Neural crest cell (in vitro differentiated cells): ENCODE data around the gene DYNC1I2. TPM values are rescaled to one million over a fixed set of nuclear protein-coding genes. Genes with fewer than 3 reads are reported as not detected.
A peak's percentile ranks its signal among the peaks of the same experiment; 100 is the strongest.

Experiments used
- DNase-seq: peaks from one replicate; pipeline ENCODE4 v3.0.0; 2021; ENCODE audit warnings: low read depth, mixed read lengths, low spot score
- H3K27ac Mint-ChIP-seq: one replicate; pipeline ENCODE4 v1.8.0; 2021; ENCODE audit warnings: mild to moderate bottlenecking, mixed read lengths; ENCODE audit not compliant: unreplicated experiment
- H3K27me3 Mint-ChIP-seq: 2 replicates; pipeline ENCODE4 v1.8.0; 2021; ENCODE audit warnings: low read depth, mild to moderate bottlenecking, mixed read lengths
- H3K36me3 Mint-ChIP-seq: 2 replicates; pipeline ENCODE4 v1.8.0; 2021; ENCODE audit warnings: low read depth, mild to moderate bottlenecking, mixed read lengths
- H3K4me1 Mint-ChIP-seq: 2 replicates; pipeline ENCODE4 v1.8.0; 2021; ENCODE audit warnings: mixed read lengths
- H3K4me3 Mint-ChIP-seq: one replicate; pipeline ENCODE4 v1.8.0; 2021; ENCODE audit warnings: mild to moderate bottlenecking, mixed read lengths
- H3K9me3 Mint-ChIP-seq: 2 replicates; pipeline ENCODE4 v1.8.0; 2021; ENCODE audit warnings: mixed read lengths
- total RNA-seq: library from RNA; stranded (reverse); gene quantifications from 2 replicates; pipeline ENCODE4 v1.2.1, GENCODE V29; 2021
- TF ChIP-seq, protein P1 (sequence below): fragments of 200-600 bp; sonication (generic); conservative IDR thresholded peaks from 2 replicates; pipeline ENCODE4 v1.5.0; 2021; ENCODE audit warnings: antibody characterized with exemption, mild to moderate bottlenecking

Gene DYNC1I2
- total RNA-seq, 1 donor from 2014 or later = 109 TPM

DNA sequence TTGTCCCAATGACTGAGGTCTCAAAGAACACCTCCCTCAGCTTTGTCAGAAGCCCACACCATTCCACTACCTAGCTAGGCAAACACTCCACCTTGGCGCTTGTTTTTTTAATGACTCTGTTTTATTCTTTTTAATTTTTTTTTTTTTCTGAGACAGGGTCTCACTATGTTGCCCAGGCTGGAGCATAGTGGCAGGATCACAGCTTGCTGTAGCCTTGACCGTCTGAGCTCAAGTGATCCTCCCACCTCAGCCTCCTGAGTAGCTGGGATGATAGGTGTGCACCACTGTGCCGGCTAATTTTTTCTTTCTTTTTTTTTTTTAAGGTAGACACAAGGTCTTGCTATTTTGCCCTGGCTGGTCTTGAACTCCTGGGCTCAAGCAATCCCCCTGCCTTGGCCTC, 104.9 kb downstream of the DYNC1I2 start:
- no peaks in the 10 kb centered on the region for H3K36me3 Mint-ChIP-seq
- no peaks in the 10 kb centered on the region for H3K27me3 Mint-ChIP-seq
- H3K4me3 Mint-ChIP-seq = no peak overlapping the region
- no peak for DNase-seq
- TF ChIP-seq, protein P1, sequence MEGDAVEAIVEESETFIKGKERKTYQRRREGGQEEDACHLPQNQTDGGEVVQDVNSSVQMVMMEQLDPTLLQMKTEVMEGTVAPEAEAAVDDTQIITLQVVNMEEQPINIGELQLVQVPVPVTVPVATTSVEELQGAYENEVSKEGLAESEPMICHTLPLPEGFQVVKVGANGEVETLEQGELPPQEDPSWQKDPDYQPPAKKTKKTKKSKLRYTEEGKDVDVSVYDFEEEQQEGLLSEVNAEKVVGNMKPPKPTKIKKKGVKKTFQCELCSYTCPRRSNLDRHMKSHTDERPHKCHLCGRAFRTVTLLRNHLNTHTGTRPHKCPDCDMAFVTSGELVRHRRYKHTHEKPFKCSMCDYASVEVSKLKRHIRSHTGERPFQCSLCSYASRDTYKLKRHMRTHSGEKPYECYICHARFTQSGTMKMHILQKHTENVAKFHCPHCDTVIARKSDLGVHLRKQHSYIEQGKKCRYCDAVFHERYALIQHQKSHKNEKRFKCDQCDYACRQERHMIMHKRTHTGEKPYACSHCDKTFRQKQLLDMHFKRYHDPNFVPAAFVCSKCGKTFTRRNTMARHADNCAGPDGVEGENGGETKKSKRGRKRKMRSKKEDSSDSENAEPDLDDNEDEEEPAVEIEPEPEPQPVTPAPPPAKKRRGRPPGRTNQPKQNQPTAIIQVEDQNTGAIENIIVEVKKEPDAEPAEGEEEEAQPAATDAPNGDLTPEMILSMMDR = no peak
- H3K9me3 Mint-ChIP-seq = no peaks in the 10 kb centered on the region
- no peak overlapping the region for H3K27ac Mint-ChIP-seq
- H3K4me1 Mint-ChIP-seq = peaks cover 53% of the 10 kb centered on the region

DNA sequence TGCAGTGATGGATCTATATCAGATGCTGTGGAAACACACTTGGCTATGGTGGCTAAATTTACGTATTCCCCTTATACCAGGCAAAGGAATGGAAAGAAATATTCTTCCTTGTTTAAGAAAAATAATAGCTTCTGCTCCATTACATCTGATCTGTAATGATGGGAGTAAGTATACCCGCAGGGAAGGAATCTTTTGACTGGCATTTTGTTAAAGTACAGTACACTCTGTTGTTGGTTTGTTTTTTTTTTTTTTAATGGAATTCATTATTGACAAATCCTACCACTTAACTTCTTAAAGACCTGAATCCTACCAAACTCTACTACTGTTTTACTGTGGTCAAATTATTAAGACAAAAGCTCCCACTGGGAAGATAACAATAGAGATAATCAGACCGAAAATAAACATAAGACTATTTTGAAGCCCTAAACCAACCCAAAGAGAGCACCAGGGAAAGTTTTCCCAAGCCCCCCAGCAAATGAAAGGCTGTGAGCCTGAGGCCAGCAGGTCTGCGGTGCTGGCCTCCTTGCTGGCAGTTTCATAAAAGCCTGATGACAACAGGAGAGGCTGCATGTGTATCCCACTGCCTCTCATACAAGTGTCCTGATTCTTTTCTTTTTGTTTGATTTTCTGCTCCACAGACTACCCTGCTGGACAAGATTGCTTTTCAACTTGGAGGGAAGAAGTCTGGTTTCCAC, 105.8 kb downstream of the DYNC1I2 start:
- TF ChIP-seq, protein P1 = no peak
- no peaks in the 10 kb centered on the region for H3K9me3 Mint-ChIP-seq
- no peak for DNase-seq
- peak overlapping the region; percentile 7 for H3K27ac Mint-ChIP-seq
- peaks cover 62% of the 10 kb centered on the region for H3K4me1 Mint-ChIP-seq
- no peak overlapping the region for H3K4me3 Mint-ChIP-seq
- no peaks in the 10 kb centered on the region for H3K36me3 Mint-ChIP-seq
- no peaks in the 10 kb centered on the region for H3K27me3 Mint-ChIP-seq

DNA sequence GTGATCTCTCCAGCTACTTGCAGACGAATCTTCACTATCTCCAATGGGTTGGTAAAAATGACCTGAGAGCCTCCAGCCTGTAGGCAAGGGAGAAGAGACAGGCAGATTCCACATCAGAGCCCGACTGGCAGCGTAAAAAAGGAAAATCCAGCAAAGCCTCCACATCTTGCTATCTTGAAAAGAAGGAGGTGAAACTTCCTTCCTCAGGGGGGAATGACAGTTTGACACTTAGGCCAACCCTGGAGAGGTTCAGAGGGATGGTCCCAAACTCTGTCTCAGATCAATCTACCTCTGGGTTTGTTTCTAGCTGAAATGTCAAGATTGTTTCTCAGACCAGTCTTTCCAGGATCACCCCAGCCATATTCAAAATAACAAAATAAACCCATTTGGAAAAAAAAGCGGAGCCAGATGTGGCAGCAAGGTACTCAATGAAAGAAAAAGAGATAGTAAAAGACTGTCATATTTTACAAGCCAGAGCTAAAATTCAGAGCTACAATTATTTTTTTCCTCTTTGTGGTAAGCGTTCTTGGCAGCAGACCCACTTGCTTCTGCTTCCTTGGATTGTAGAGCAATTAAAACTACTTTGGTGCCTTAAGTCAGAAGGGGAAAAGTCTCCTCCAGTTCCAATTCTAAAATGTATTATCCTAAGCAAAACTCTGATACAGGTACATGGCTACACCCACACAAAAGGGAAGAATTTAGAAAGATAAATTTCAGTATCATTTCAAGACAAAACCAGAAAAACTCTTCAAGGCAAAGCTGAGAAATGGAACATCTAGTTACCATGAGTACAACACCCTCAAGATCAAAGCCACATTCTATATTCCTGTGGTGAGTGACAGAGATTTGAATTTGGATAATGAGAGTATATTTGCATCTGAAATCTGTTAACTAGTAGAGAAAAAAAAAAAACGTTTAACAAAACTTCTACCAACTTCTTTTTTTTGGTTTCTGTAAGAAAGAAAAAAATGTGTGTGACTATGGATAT, 106.7 kb downstream of the DYNC1I2 start:
- Mint-ChIP-seq H3K4me3 (no peak overlapping the region), H3K27me3 (no peaks in the 10 kb centered on the region), H3K36me3 (no peaks in the 10 kb centered on the region), H3K27ac (no peak overlapping the region), H3K9me3 (no peaks in the 10 kb centered on the region), H3K4me1 (peaks cover 64% of the 10 kb centered on the region)
- TF ChIP-seq, protein P1 = no peak
- DNase-seq = no peak

DNA sequence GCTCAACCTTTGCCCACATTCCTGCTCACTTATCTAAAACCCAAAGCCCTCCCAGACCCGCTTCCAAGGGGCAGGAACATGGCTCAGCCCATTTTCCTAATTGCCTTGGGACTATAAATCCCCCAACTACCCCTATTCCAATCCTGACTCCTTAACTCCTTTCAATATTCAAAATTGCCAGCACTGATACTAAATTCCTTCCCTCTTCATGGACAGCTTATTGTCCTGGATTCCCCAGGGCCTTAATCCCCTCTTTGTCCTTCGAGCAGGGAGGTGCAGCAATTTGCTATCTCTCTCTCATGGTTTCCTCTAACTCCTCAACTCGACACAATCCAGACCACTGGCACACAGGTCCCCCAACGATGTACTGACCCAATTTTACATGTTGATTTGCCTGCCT, 107.6 kb downstream of the DYNC1I2 start:
- TF ChIP-seq, protein P1 = no peak
- H3K36me3 Mint-ChIP-seq = no peaks in the 10 kb centered on the region
- H3K4me1 Mint-ChIP-seq = peaks cover 68% of the 10 kb centered on the region
- peak overlapping the region; percentile 65 for H3K27ac Mint-ChIP-seq
- H3K4me3 Mint-ChIP-seq = no peak overlapping the region
- no peaks in the 10 kb centered on the region for H3K27me3 Mint-ChIP-seq
- DNase-seq = no peak
- H3K9me3 Mint-ChIP-seq = no peaks in the 10 kb centered on the region

Other genes starting within 250 kb of the DYNC1I2 start
- 10.0 and 11.8 TPM in 2 replicates for gene CYBRD1, start 165.0 kb upstream of the DYNC1I2 start, total RNA-seq
- gene SLC25A12, start 206.8 kb downstream of the DYNC1I2 start, total RNA-seq = 20.4 and 20.5 TPM in 2 replicates
- gene HAT1, start 235.0 kb downstream of the DYNC1I2 start, total RNA-seq = 70.8 and 77.7 TPM in 2 replicates